Heart left ventricle (tissue), 16 donors: Measurements from ENCODE around the gene TRNP1. TPM values are rescaled to one million over a fixed set of nuclear protein-coding genes. Genes with fewer than 3 reads are reported as not detected.
A peak's percentile ranks its signal among the peaks of the same experiment; 100 is the strongest.

Experiments used
- ATAC-seq, 4 donors: fragments of 200-7000 bp; cut with Tn5 transposase; one replicate each; pipeline ENCODE4 v1.9.1; 2020 to 2022; ENCODE audit warnings: moderate library complexity in 4 of 4, mild to moderate bottlenecking in 3 of 4, moderate number of reproducible peaks in 1 of 4
- DNase-seq, 5 donors: peaks; one replicate each; pipeline ENCODE4 v3.0.0-alpha.2; 2020
- H3K27ac ChIP-seq, 12 donors: fragments of 200-600 bp; sonication (generic) in 4 of 12; one replicate each; pipeline versions ENCODE4 v1.5.0 to v1.8.0; 2016 to 2022; ENCODE audit warnings: mild to moderate bottlenecking in 2 of 12
- H3K27me3 ChIP-seq, 9 donors: fragments of 200-600 bp; sonication (generic) in 2 of 9; one replicate each; pipeline versions ENCODE4 v1.5.1 to v1.8.0; 2016 to 2022; ENCODE audit warnings: mild to moderate bottlenecking in 3 of 9
- H3K36me3 ChIP-seq, 9 donors: fragments of 200-600 bp; sonication (generic) in 2 of 9; one replicate each; pipeline versions ENCODE4 v1.5.0 to v1.8.0; 2018 to 2022; ENCODE audit warnings: mild to moderate bottlenecking in 2 of 9
- H3K4me1 ChIP-seq, 12 donors: fragments of 200-600 bp; sonication (generic) in 4 of 12; one replicate each; pipeline versions ENCODE4 v1.5.0 to v1.8.0; 2016 to 2022; ENCODE audit warnings: mild to moderate bottlenecking in 3 of 12
- H3K4me3 ChIP-seq, 12 donors: fragments of 200-600 bp; sonication (generic) in 4 of 12; one replicate each; pipeline versions ENCODE4 v1.5.0 to v1.8.0; 2017 to 2022; ENCODE audit warnings: mild to moderate bottlenecking in 9 of 12, moderate library complexity in 4 of 12
- H3K9me3 ChIP-seq, 12 donors: fragments of 200-600 bp; sonication (generic) in 4 of 12; one replicate each; pipeline versions ENCODE4 v1.5.0 to v1.8.0; 2016 to 2022; ENCODE audit warnings: mild to moderate bottlenecking in 1 of 12
- CTCF ChIP-seq, 12 donors: fragments of 200-600 bp; sonication (generic) in 4 of 12; IDR thresholded peaks; one replicate each; pipeline versions ENCODE4 v1.5.0 to v1.8.0; 2018 to 2022; ENCODE audit warnings: antibody characterized with exemption in 12 of 12, mild to moderate bottlenecking in 5 of 12
- POLR2A ChIP-seq, 2 donors: fragments of 450-650 bp; IDR thresholded peaks; one replicate each; pipeline ENCODE4 v1.6.1; 2017; ENCODE audit warnings: antibody characterized with exemption in 2 of 2, mild to moderate bottlenecking in 2 of 2, moderate library complexity in 2 of 2
- WGBS, 4 donors: extraction: QIAGEN DNeasy Blood & Tissue Kit in 2 of 4; methylation state at CpG; one replicate each; pipeline versions ENCODE4 v1.1.5 to v1.1.7; 2013 to 2018; 5-methylcytosine and 5-hydroxymethylcytosine counted together
- intact Hi-C, 10 donors: fragments of 100-400 bp; cut with DNase I; formaldehyde crosslinking; loops; one replicate each; pipeline versions ENCODE4 v1.11.1 to v1.14.2; 2022
- polyA plus RNA-seq, 2 donors: library from polyadenylated mRNA; stranded (reverse); fragments of 200-250 nt; gene quantifications; one replicate each; pipeline ENCODE4 v1.2.3, GENCODE V29; 2013
- total RNA-seq, 9 donors: library from RNA; depleted of rRNA in 2 of 9; stranded (reverse); fragments of >200 nt in 2 of 9; fragmentation: NEBNext Ultra II Directional in 3 of 9; extraction: Animal tissue kit (Norgen Biotek cat#: 25700) in 3 of 9; gene quantifications; one replicate each; pipeline versions ENCODE4 v1.1.0 to v1.2.4, GENCODE V29; 2016 to 2023
- donor health status: ischemic (EF 13 %, LVEDD 7.1; RV severe dilation, severe dysfunction).
- donor health status: healthy with polysubstance abuse.
- donor health status: DM: no; HTN: yes; CAD: no.
- donor health status: DM: no; HTN: no; CAD: no.
- donor health status: ischemic (EF 25% LVEDD 6.9; RV normal size, moderate dysfunction).
- donor health status: ischemic (EF 25% LVEDD 5.7; RV mildly dilated, moderate dysfunction).
- donor health status: healthy.
- donor health status: DM: yes; HTN: yes; CAD: no.
- donor health status: ischemic (EF 35%, LVEDD 5.7; RV mildly dilated, moderate dysfunction).
- donor health status: nonischemic (EF 11% LVEDD 7.7; RV severe dilation, severe dysfunction).
- donor health status: DM: yes; HTN: yes; CAD: no.
- donor health status: PGD.
- donor health status: ischemic (EF 29% LVEDD 5.4; RV normal size, mild dysfunction).
- donor health status: nonischemic (EF 23%, LVEDD 6.1; RV moderate dilation, normal function).

TRNP1 gene
- total and polyA plus RNA-seq, 11 donors, result 16.6 to 68.5 (median 21.7) TPM

GRCh38 chr1:27031235-27032118 lies 38.0 kb downstream of the TRNP1 start:
- H3K27ac ChIP-seq, result peak overlapping the region in 11 of 12 donors; percentile 51 to 80 (median 64)
- TF ChIP-seq CTCF (IDR thresholded peaks at IDR 0.05), result no peak
- no peak for TF ChIP-seq POLR2A (IDR thresholded peaks at IDR 0.05)
- no peaks in the 10 kb centered on the region for H3K9me3 ChIP-seq
- peak overlapping the region in 11 of 12 donors; percentile 2 to 50 (median 42) for H3K4me3 ChIP-seq
- WGBS, 4 donors, result 21 to 43% (median 25%) methylated on average over 22 to 43 of the region's 43 CpGs
- intact Hi-C loops, result loop anchor here in 2 of 10 donors (5.0 kb wide), 1 partner anchor 34 kb away; no protein-coding TSS in a partner anchor
- ATAC-seq, result peak; percentile 81 to 94 (median 92)
- peak; percentile 82 to 91 (median 87) for DNase-seq
- H3K27me3 ChIP-seq, result no peaks in the 10 kb centered on the region
- no peaks in the 10 kb centered on the region for H3K36me3 ChIP-seq
- H3K4me1 ChIP-seq, result peaks cover 0 to 29% (median 12%) of the 10 kb centered on the region in 12 donors

- 67 to 79% (median 67%) methylated on average over 2 of the region's 2 CpGs for WGBS, 4 donors
- Histone ChIP-seq H3K4me1 (peaks cover 0 to 32% (median 12%) of the 10 kb centered on the region in 12 donors), H3K36me3 (no peaks in the 10 kb centered on the region), H3K27ac (peak overlapping the region in 11 of 12 donors; percentile 51 to 80 (median 64)), H3K27me3 (no peaks in the 10 kb centered on the region), H3K9me3 (no peaks in the 10 kb centered on the region), H3K4me3 (peak overlapping the region in 10 of 12 donors; percentile 18 to 50 (median 42))
- DNase-seq (no peak), ATAC-seq (peak in 1 of 4 donors; percentile 5)
- TF ChIP-seq POLR2A (IDR thresholded peaks at IDR 0.05), result no peak
- TF ChIP-seq CTCF (IDR thresholded peaks at IDR 0.05), result no peak
- intact Hi-C loops, result loop anchor here in 2 of 10 donors (5.0 kb wide), 1 partner anchor 35 kb away; no protein-coding TSS in a partner anchor
These were observed 38.6 kb downstream of the TRNP1 start for GRCh38 chr1:27032119-27032461.

- Histone ChIP-seq H3K27ac (peak overlapping the region in 4 of 12 donors; percentile 11 to 34 (median 20)), H3K4me3 (no peak overlapping the region), H3K9me3 (no peaks in the 10 kb centered on the region), H3K36me3 (no peaks in the 10 kb centered on the region), H3K4me1 (peaks cover 0 to 21% (median 10%) of the 10 kb centered on the region in 12 donors), H3K27me3 (no peaks in the 10 kb centered on the region)
- intact Hi-C loops, result loop anchor here in 2 of 10 donors (5.0 kb wide), 1 partner anchor 36 kb away; no protein-coding TSS in a partner anchor
- TF ChIP-seq CTCF (IDR thresholded peaks at IDR 0.05) (no peak), POLR2A (IDR thresholded peaks at IDR 0.05) (no peak)
- no peak for DNase-seq
- ATAC-seq, result peak in 1 of 4 donors; percentile 12
- WGBS, 4 donors, result 80 to 89% (median 83%) methylated on average over 6 to 7 of the region's 7 CpGs
These were observed 39.7 kb downstream of the TRNP1 start for GRCh38 chr1:27033043-27033746.

GRCh38 chr1:27035344-27035743 lies 41.9 kb downstream of the TRNP1 start:
- intact Hi-C loops, result no loop called here
- TF ChIP-seq POLR2A (IDR thresholded peaks at IDR 0.05) (no peak), CTCF (IDR thresholded peaks at IDR 0.05) (no peak)
- H3K36me3 ChIP-seq, result no peaks in the 10 kb centered on the region
- no peak overlapping the region for H3K27ac ChIP-seq
- H3K27me3 ChIP-seq, result no peaks in the 10 kb centered on the region
- DNase-seq (no peak), ATAC-seq (no peak)
- no peaks in the 10 kb centered on the region for H3K9me3 ChIP-seq
- peaks cover 0 to 16% (median 10%) of the 10 kb centered on the region in 12 donors for H3K4me1 ChIP-seq
- H3K4me3 ChIP-seq, result no peak overlapping the region
- WGBS, 4 donors, result 88 to 100% (median 94%) methylated on average over 4 of the region's 4 CpGs
